OCI-LY3 (cell line): Measurements from ENCODE around the gene MAPK8.

ENCODE experiments used
- H2AFZ ChIP-seq: fragments of 200-600, 300-600 bp; shearing (Covaris generic); 2 replicates; pipeline ENCODE4 v1.6.0; 2014; ENCODE audit warnings: antibody characterized with exemption, low read depth, low read length
- H3K27ac ChIP-seq: fragments of 200-600, 300-600 bp; sonication (generic); 2 replicates; pipeline ENCODE4 v1.5.1; 2014; ENCODE audit warnings: mild to moderate bottlenecking, low read length, moderate library complexity, mixed read lengths
- H3K27me3 ChIP-seq: fragments of 200-600, 300-600 bp; sonication (generic); 2 replicates; pipeline ENCODE4 v1.6.1; 2014; ENCODE audit warnings: low read depth, low read length, mixed read lengths
- H3K36me3 ChIP-seq: fragments of 200-600, 300-600 bp; sonication (generic); replicated peaks from 2 replicates; pipeline ENCODE3; 2014; ENCODE audit warnings: low read depth, low read length, mixed read lengths
- H3K4me1 ChIP-seq: fragments of 300-600, 200-600 bp; sonication (generic); 2 replicates; pipeline ENCODE4 v1.6.1; 2014; ENCODE audit warnings: low read length, mixed read lengths
- H3K4me2 ChIP-seq: fragments of 200-600, 300-600 bp; sonication (generic); 2 replicates; pipeline ENCODE4 v1.6.1; 2014; ENCODE audit warnings: low read length, mixed read lengths
- H3K4me3 ChIP-seq: fragments of 300-600, 200-600 bp; sonication (generic); 2 replicates; pipeline ENCODE4 v1.5.1; 2014; ENCODE audit warnings: antibody characterized with exemption, mild to moderate bottlenecking, low read length, moderate library complexity
- H3K79me2 ChIP-seq: fragments of 300-600, 200-600 bp; shearing (Covaris generic); 2 replicates; pipeline ENCODE4 v1.6.1; 2014; ENCODE audit warnings: mild to moderate bottlenecking, low read length, mixed read lengths
- H3K9ac ChIP-seq: fragments of 300-600, 200-600 bp; shearing (Covaris generic); 2 replicates; pipeline ENCODE4 v1.6.0; 2014; ENCODE audit warnings: mild to moderate bottlenecking, low read length, moderate library complexity
- H3K9me3 ChIP-seq: fragments of 200-600, 300-600 bp; shearing (Covaris generic); 2 replicates; pipeline ENCODE4 v1.6.1; 2014; ENCODE audit warnings: low read length, mixed read lengths; ENCODE audit not compliant: insufficient read depth
- H4K20me1 ChIP-seq: fragments of 200-600, 300-600 bp; sonication (generic); 2 replicates; pipeline ENCODE4 v1.6.1; 2016; ENCODE audit warnings: low read length, mixed read lengths; ENCODE audit not compliant: insufficient read depth
- EZH2phosphoT487 ChIP-seq: fragments of 200-600 bp; shearing (Covaris generic); IDR thresholded peaks from 2 replicates; pipeline ENCODE4 v1.6.1; 2018; ENCODE audit warnings: antibody characterized with exemption, mixed run types, low read depth
- TF ChIP-seq, protein P1 (sequence below): fragments of 200-600, 300-600 bp; sonication (generic); IDR thresholded peaks from 2 replicates; pipeline ENCODE4 v1.5.1; 2014; ENCODE audit warnings: antibody characterized with exemption, low read length, low read depth

MAPK8 gene

DNA sequence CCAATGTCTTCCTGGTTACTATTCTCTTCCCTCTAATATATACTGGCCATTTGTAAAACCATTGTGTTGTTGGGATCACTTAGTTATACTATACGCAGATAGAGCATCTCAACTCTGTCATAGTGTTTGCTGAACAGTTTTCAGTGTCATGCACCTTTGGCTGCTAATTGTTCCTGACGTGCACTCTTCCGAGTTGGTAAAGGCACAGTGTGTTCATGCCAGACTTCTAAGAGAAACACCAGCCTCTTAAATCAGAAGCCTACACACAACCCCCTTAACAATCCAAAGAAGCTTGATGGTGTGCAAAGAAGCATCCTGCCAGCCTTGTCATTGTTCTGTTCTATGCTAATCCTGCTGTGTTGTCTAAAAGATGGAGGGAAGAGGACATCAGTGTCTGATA is 131.1 kb downstream of the MAPK8 start:
- Histone ChIP-seq H3K9me3 (no peaks in the 10 kb centered on the region), H3K4me3 (no peak overlapping the region), H4K20me1 (no peaks in the 10 kb centered on the region), H3K27me3 (no peaks in the 10 kb centered on the region), H3K79me2 (no peaks in the 10 kb centered on the region), H3K9ac (no peak overlapping the region), H3K4me1 (no peaks in the 10 kb centered on the region), H3K4me2 (no peak overlapping the region), H2AFZ (no peak overlapping the region), H3K36me3 (no peaks in the 10 kb centered on the region), H3K27ac (no peak overlapping the region)
- no peak for TF ChIP-seq EZH2phosphoT487
- TF ChIP-seq, protein P1, sequence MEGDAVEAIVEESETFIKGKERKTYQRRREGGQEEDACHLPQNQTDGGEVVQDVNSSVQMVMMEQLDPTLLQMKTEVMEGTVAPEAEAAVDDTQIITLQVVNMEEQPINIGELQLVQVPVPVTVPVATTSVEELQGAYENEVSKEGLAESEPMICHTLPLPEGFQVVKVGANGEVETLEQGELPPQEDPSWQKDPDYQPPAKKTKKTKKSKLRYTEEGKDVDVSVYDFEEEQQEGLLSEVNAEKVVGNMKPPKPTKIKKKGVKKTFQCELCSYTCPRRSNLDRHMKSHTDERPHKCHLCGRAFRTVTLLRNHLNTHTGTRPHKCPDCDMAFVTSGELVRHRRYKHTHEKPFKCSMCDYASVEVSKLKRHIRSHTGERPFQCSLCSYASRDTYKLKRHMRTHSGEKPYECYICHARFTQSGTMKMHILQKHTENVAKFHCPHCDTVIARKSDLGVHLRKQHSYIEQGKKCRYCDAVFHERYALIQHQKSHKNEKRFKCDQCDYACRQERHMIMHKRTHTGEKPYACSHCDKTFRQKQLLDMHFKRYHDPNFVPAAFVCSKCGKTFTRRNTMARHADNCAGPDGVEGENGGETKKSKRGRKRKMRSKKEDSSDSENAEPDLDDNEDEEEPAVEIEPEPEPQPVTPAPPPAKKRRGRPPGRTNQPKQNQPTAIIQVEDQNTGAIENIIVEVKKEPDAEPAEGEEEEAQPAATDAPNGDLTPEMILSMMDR: no peak

DNA sequence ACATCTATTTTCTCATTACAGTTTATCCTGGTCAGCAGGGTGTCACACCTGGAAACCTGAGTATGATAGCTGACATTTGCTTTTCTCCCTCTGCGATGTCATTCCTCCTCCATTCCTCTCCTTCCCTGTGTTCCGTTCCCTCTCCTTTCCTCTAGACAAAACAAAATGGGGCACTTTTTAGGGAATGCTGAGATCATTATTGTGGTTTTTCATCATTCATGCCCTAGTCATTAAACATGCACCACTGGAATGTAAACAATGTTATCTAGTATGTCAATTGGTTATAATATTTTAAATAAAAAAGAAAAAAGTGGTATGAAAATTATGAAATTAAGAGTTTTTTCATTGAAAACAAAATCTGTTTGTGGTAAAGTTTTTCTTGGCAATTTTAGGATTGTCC is 132.6 kb downstream of the MAPK8 start:
- Histone ChIP-seq H3K79me2 (no peaks in the 10 kb centered on the region), H3K27me3 (no peaks in the 10 kb centered on the region), H3K9me3 (no peaks in the 10 kb centered on the region), H3K4me1 (no peaks in the 10 kb centered on the region), H3K4me2 (no peak overlapping the region), H3K9ac (no peak overlapping the region), H3K36me3 (no peaks in the 10 kb centered on the region), H4K20me1 (no peaks in the 10 kb centered on the region), H3K27ac (no peak overlapping the region), H3K4me3 (no peak overlapping the region), H2AFZ (no peak overlapping the region)
- TF ChIP-seq, protein P1: no peak
- TF ChIP-seq EZH2phosphoT487: no peak

DNA sequence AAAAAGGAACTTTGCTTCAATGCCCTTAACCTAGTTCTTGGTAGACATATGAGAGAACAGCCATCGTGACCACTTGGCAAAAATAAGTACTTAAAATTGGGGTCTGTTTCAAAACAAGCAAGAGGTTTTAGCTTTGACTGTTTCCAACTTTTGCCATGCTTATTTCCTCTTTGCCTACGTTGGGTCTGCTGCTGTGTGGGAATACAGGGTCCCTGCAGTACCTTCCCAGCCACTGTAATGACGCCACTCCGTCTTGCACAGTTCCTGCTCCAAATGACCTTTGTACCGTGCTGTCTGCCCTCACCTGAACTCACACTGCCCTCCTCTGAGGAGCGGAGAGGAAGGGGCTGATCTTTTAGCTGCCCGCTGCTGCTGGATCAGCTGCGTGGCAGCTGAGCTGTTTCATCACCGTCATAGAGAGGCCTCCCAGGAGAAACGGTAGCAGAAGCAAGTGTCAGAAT is 133.1 kb downstream of the MAPK8 start:
- no peaks in the 10 kb centered on the region for H3K9me3 ChIP-seq
- no peaks in the 10 kb centered on the region for H3K36me3 ChIP-seq
- H3K4me3 ChIP-seq: no peak overlapping the region
- no peak for TF ChIP-seq EZH2phosphoT487
- TF ChIP-seq, protein P1: no peak
- no peaks in the 10 kb centered on the region for H3K27me3 ChIP-seq
- H3K9ac ChIP-seq: no peak overlapping the region
- no peaks in the 10 kb centered on the region for H3K79me2 ChIP-seq
- H4K20me1 ChIP-seq: no peaks in the 10 kb centered on the region
- no peak overlapping the region for H3K27ac ChIP-seq
- H3K4me2 ChIP-seq: no peak overlapping the region
- H3K4me1 ChIP-seq: no peaks in the 10 kb centered on the region
- no peak overlapping the region for H2AFZ ChIP-seq

DNA sequence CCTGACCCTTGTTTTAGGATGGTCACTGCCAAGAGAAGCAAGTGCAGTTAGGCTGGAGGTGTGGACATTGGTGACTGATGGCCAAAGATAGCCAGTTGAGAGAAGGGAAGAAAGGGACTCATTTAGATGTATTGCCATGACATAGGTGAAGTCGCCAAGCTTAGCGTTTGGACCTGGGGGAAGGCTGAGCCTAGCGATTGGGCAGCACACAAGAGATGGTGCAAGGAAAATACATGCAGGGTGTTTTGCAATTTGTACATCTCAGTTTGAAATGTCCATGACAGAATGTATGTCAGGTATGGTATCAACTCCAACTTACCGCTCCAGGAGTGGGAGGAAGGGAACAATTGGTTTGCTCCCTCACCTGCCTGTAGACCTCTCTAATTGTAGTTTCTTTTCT is 134.3 kb downstream of the MAPK8 start:
- Histone ChIP-seq H3K9ac (no peak overlapping the region), H3K4me1 (no peaks in the 10 kb centered on the region), H3K27ac (no peak overlapping the region), H3K27me3 (no peaks in the 10 kb centered on the region), H4K20me1 (no peaks in the 10 kb centered on the region), H3K79me2 (no peaks in the 10 kb centered on the region), H3K4me3 (no peak overlapping the region), H3K4me2 (no peak overlapping the region), H2AFZ (no peak overlapping the region), H3K36me3 (no peaks in the 10 kb centered on the region), H3K9me3 (no peaks in the 10 kb centered on the region)
- TF ChIP-seq, protein P1: no peak
- TF ChIP-seq EZH2phosphoT487: no peak
